HepG2 (cell line): ENCODE measurements around the gene SF1.

ENCODE experiments used
- MAZ ChIP-seq, 2 experiments: sonication (generic) in 1 of 2; formaldehyde crosslinking in 1 of 2; IDR thresholded peaks; 2 replicates each; pipeline versions ENCODE4 v1.5.0 to v1.6.1; 2012 to 2020; ENCODE audit warnings: low read depth in 2 of 2, mild to moderate bottlenecking in 2 of 2, borderline replicate concordance in 1 of 2, improper control_type of control experiment in 1 of 2, low read length in 1 of 2, missing genetic modification reagents in 1 of 2, moderate library complexity in 1 of 2
- POLR2AphosphoS2 ChIP-seq: IDR thresholded peaks from 2 replicates; pipeline ENCODE4 v1.6.1; 2011; ENCODE audit warnings: low read depth, low read length, improper control_type of control experiment
- ZMAT3 ChIP-seq: sonication (generic); formaldehyde crosslinking; conservative IDR thresholded peaks from 2 replicates; pipeline ENCODE4 v1.7.0; 2021; ENCODE audit warnings: missing genetic modification reagents
- TF ChIP-seq, protein P1 (sequence below), 2 experiments: IDR thresholded peaks; 2 replicates each; pipeline ENCODE4 v1.6.1; 2011 to 2012; ENCODE audit warnings: low read length in 2 of 2, borderline replicate concordance in 1 of 2, low read depth in 1 of 2, mild to moderate bottlenecking in 1 of 2, moderate library complexity in 1 of 2

DNA sequence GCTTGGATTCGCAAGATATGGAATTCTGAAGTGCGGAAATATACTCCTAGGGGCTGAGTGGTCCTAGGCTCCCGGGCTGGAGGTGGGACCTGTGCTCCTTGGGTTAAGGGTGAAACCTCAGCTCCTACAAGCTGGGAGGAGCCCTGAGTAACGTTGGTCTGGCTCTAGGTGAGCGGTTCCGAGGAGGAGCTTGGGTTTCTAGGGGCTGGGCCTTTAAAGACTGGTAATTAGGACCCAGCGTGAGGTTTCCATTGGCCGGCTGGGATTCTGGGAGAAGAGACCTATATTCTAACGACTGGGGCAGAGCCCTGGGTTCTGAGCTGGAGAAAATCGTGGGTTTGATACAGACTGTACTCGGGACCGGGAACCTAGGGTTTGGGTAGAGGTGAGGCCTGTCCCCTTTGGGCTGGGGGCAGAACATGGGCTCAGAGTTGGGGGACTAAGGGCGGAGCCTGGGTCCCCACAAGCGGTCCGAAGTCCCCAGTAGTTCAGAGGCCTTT lies 25.6 kb upstream of the SF1 start:
- TF ChIP-seq MAZ (IDR thresholded peaks at IDR 0.05; ENCODE audit: borderline replicate concordance, low read depth, low read length) (no peak), MAZ (CRISPR knock-in tag; IDR thresholded peaks at IDR 0.05; ENCODE audit: low read depth) (no peak), POLR2AphosphoS2 (no peak), ZMAT3 (no peak)
- TF ChIP-seq, protein P1, sequence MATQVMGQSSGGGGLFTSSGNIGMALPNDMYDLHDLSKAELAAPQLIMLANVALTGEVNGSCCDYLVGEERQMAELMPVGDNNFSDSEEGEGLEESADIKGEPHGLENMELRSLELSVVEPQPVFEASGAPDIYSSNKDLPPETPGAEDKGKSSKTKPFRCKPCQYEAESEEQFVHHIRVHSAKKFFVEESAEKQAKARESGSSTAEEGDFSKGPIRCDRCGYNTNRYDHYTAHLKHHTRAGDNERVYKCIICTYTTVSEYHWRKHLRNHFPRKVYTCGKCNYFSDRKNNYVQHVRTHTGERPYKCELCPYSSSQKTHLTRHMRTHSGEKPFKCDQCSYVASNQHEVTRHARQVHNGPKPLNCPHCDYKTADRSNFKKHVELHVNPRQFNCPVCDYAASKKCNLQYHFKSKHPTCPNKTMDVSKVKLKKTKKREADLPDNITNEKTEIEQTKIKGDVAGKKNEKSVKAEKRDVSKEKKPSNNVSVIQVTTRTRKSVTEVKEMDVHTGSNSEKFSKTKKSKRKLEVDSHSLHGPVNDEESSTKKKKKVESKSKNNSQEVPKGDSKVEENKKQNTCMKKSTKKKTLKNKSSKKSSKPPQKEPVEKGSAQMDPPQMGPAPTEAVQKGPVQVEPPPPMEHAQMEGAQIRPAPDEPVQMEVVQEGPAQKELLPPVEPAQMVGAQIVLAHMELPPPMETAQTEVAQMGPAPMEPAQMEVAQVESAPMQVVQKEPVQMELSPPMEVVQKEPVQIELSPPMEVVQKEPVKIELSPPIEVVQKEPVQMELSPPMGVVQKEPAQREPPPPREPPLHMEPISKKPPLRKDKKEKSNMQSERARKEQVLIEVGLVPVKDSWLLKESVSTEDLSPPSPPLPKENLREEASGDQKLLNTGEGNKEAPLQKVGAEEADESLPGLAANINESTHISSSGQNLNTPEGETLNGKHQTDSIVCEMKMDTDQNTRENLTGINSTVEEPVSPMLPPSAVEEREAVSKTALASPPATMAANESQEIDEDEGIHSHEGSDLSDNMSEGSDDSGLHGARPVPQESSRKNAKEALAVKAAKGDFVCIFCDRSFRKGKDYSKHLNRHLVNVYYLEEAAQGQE (IDR thresholded peaks at IDR 0.05; ENCODE audit: borderline replicate concordance in 1 of 2, low read depth in 1 of 2, low read length in 2 of 2): no peak
